ENCODE results near the gene OCRL. TPM values are rescaled to one million over a fixed set of nuclear protein-coding genes. Genes with fewer than 3 reads are reported as not detected.

Gene OCRL
- total RNA-seq, 1 donor from 2014 or later, result 36.1 TPM

GRCh38 chrX:129523079-129523911 is 16.8 kb upstream of the OCRL start, which contains the start of gene SMARCA1:
Gene SMARCA1 (minus strand): TSS chrX:129523490. CDS start chrX:129523370, 120 bp downstream.
- peaks cover 29% of the 10 kb centered on the region for H4K20me1 ChIP-seq (ENCODE audit: insufficient read depth, low read length)
- H3K9me3 ChIP-seq (ENCODE audit: insufficient read depth, low read depth, low read length), result no peaks in the 10 kb centered on the region
- no peaks in the 10 kb centered on the region for H3K9me3 Mint-ChIP-seq (ENCODE audit: unreplicated experiment)
- peak within 1 kb of the TSS; percentile 90 for H3K4me3 Mint-ChIP-seq (ENCODE audit: unreplicated experiment)
- no peaks in the 10 kb centered on the region for H3K27me3 ChIP-seq (ENCODE audit: insufficient read depth, low read length)
- peak within 1 kb of the TSS; percentile 75 for H3K4me3 ChIP-seq (ENCODE audit: insufficient read depth, low read depth, low read length)
- no peaks in the 10 kb centered on the region for H3K36me3 Mint-ChIP-seq (ENCODE audit: low read depth, unreplicated experiment)
- H3K27ac ChIP-seq (ENCODE audit: low read depth, low read length), result peak within 1 kb of the TSS; percentile 38
- peak within 1 kb of the TSS; percentile 88 for H3K4me2 ChIP-seq (ENCODE audit: low read length)
- H3K4me1 ChIP-seq (ENCODE audit: insufficient read depth, low read length), result no peaks in the 10 kb centered on the region
- H3K27ac Mint-ChIP-seq (ENCODE audit: unreplicated experiment), result no peak within 1 kb of the TSS
- H2AFZ ChIP-seq (ENCODE audit: low read depth, low read length), result peak within 1 kb of the TSS; percentile 73
- no peaks in the 10 kb centered on the region for H3K27me3 Mint-ChIP-seq (ENCODE audit: low read depth, unreplicated experiment)
- H3K79me2 ChIP-seq (ENCODE audit: insufficient read depth, low read length), result peaks cover 39% of the 10 kb centered on the region
- FAIRE-seq, result no peak
- H3K9ac ChIP-seq (ENCODE audit: low read length), result peak within 1 kb of the TSS; percentile 91
- peaks cover 3% of the 10 kb centered on the region for H3K4me1 Mint-ChIP-seq (ENCODE audit: low read depth, unreplicated experiment)
- no peaks in the 10 kb centered on the region for H3K36me3 ChIP-seq (ENCODE audit: insufficient read depth, low read length)
- TF ChIP-seq CTCF (IDR thresholded peaks at IDR 0.05; ENCODE audit: insufficient read depth, low read depth, low read length) (no peak), EZH2 (IDR thresholded peaks at IDR 0.05; ENCODE audit: insufficient read depth, low read length) (no peak)
- peak; percentile 61 for DNase-seq (ENCODE audit: low read depth)

- H3K4me1 Mint-ChIP-seq (ENCODE audit: low read depth, unreplicated experiment), result peaks cover 3% of the 10 kb centered on the region
- H3K36me3 Mint-ChIP-seq (ENCODE audit: low read depth, unreplicated experiment), result no peaks in the 10 kb centered on the region
- no peaks in the 10 kb centered on the region for H3K9me3 Mint-ChIP-seq (ENCODE audit: unreplicated experiment)
- H3K27me3 Mint-ChIP-seq (ENCODE audit: low read depth, unreplicated experiment), result no peaks in the 10 kb centered on the region
- Histone ChIP-seq H3K4me1 (ENCODE audit: insufficient read depth, low read length) (no peaks in the 10 kb centered on the region), H3K79me2 (ENCODE audit: insufficient read depth, low read length) (peaks cover 28% of the 10 kb centered on the region), H2AFZ (ENCODE audit: low read depth, low read length) (no peak overlapping the region), H3K9me3 (ENCODE audit: insufficient read depth, low read depth, low read length) (no peaks in the 10 kb centered on the region), H3K9ac (ENCODE audit: low read length) (no peak overlapping the region), H3K4me3 (ENCODE audit: insufficient read depth, low read depth, low read length) (peak overlapping the region; percentile 57), H3K36me3 (ENCODE audit: insufficient read depth, low read length) (no peaks in the 10 kb centered on the region), H3K27me3 (ENCODE audit: insufficient read depth, low read length) (no peaks in the 10 kb centered on the region), H4K20me1 (ENCODE audit: insufficient read depth, low read length) (peaks cover 23% of the 10 kb centered on the region), H3K27ac (ENCODE audit: low read depth, low read length) (no peak overlapping the region), H3K4me2 (ENCODE audit: low read length) (no peak overlapping the region)
- DNase-seq (ENCODE audit: low read depth) (no peak), FAIRE-seq (peak; percentile 93)
- TF ChIP-seq EZH2 (IDR thresholded peaks at IDR 0.05; ENCODE audit: insufficient read depth, low read length) (no peak), CTCF (IDR thresholded peaks at IDR 0.05; ENCODE audit: insufficient read depth, low read depth, low read length) (no peak)
- peak overlapping the region; percentile 82 for H3K4me3 Mint-ChIP-seq (ENCODE audit: unreplicated experiment)
- no peak overlapping the region for H3K27ac Mint-ChIP-seq (ENCODE audit: unreplicated experiment)
Observed at GRCh38 chrX:129524250-129524850, 15.7 kb upstream of the OCRL start.
